HepG2 (cell line): ENCODE data around the gene DAD1. TPM values are rescaled to one million over a fixed set of nuclear protein-coding genes. Genes with fewer than 3 reads are reported as not detected.

ENCODE experiments used
- ATAC-seq: fragments of 200-7000 bp; cut with Tn5 transposase; 3 replicates; pipeline ENCODE4 v1.9.1; 2020; ENCODE audit warnings: mild to moderate bottlenecking, moderate library complexity
- BruUV-seq: library from RNA; stranded (reverse); fragments of 400-500 nt; replicated peaks from 2 replicates; lab custom pipeline; 2021; lab: Mats Ljungman, UMichigan
- CTCF ChIA-PET: fragments of 300-600 bp; formaldehyde crosslinking; extraction: SDS; loops from one replicate; lab custom pipeline; 2021; ENCODE audit warnings: low total read pairs, inconsistent platforms, low intra/inter-chr PET ratio; lab: Yijun Ruan, JAX
- POLR2A ChIA-PET: fragments of 350-600 bp; sonication (Branson Sonifier 250); formaldehyde crosslinking; loops from one replicate; lab custom pipeline; 2020; ENCODE audit warnings: antibody characterized with exemption, inconsistent platforms; lab: Yijun Ruan, JAX
- DNase-seq: peaks from one replicate; pipeline ENCODE4 v3.0.0-alpha.2; 2015; ENCODE audit warnings: low spot score
- FAIRE-seq: peaks from 3 replicates; lab custom pipeline; 2011; peaks lifted over from hg19 to GRCh38; lab: Jason Lieb, UNC
- H2AFZ ChIP-seq: one replicate; pipeline ENCODE4 v1.6.1; 2011; ENCODE audit warnings: low read length, inconsistent platforms
- H3K27ac ChIP-seq: fragments of 300-600 bp; 3 replicates; pipeline ENCODE4 v1.8.0; 2011; ENCODE audit warnings: mixed run types, mild to moderate bottlenecking, mixed read lengths, low read length, inconsistent platforms; ENCODE audit not compliant: insufficient read depth; ENCODE audit errors: extremely low read length
- H3K27me3 ChIP-seq, 2 experiments: fragments of 200-600 bp in 1 of 2; 2 replicates in 1 of 2; 3 replicates in 1 of 2; pipeline versions ENCODE4 v1.6.0 to v1.8.0; 2011; ENCODE audit warnings: low read length in 2 of 2, mild to moderate bottlenecking in 2 of 2, moderate library complexity in 2 of 2, inconsistent platforms in 1 of 2; ENCODE audit not compliant: insufficient read depth in 2 of 2, control insufficient read depth in 1 of 2
- H3K36me3 ChIP-seq, 2 experiments: fragments of 200-600 bp in 1 of 2; replicated peaks in 1 of 2; 2 replicates in 1 of 2; 3 replicates in 1 of 2; pipeline versions ENCODE4 v1.5.1 to v1.8.0; 2011; ENCODE audit warnings: low read length in 2 of 2, inconsistent platforms in 1 of 2; ENCODE audit not compliant: insufficient read depth in 2 of 2, control insufficient read depth in 1 of 2
- H3K4me1 ChIP-seq: 2 replicates; pipeline ENCODE4 v1.5.1; 2012; ENCODE audit warnings: low read length, inconsistent platforms; ENCODE audit not compliant: insufficient read depth
- H3K4me2 ChIP-seq: 2 replicates; pipeline ENCODE4 v1.6.0; 2011; ENCODE audit warnings: low read depth, low read length, inconsistent platforms
- H3K4me3 ChIP-seq, 3 experiments: fragments of 200-600 bp in 1 of 3; sonication (generic), shearing (Covaris generic) in 1 of 3; replicated peaks in 1 of 3; 2 replicates each; pipeline ENCODE4 v1.5.1; 2011 to 2016; ENCODE audit warnings: low read length in 3 of 3, inconsistent platforms in 2 of 3, low read depth in 2 of 3, mild to moderate bottlenecking in 2 of 3, control low read depth in 1 of 3, mixed read lengths in 1 of 3; ENCODE audit not compliant: insufficient read depth in 1 of 3
- H3K79me2 ChIP-seq: one replicate; pipeline ENCODE4 v1.6.1; 2011; ENCODE audit warnings: low read length, inconsistent platforms; ENCODE audit not compliant: insufficient read depth
- H3K9ac ChIP-seq: 2 replicates; pipeline ENCODE4 v1.6.0; 2011; ENCODE audit warnings: mild to moderate bottlenecking, low read depth, low read length, inconsistent platforms; ENCODE audit not compliant: insufficient read depth
- H3K9me3 ChIP-seq: 2 replicates; pipeline ENCODE4 v1.5.1; 2012; ENCODE audit warnings: mild to moderate bottlenecking, low read length
- H4K20me1 ChIP-seq: 2 replicates; pipeline ENCODE4 v1.6.0; 2011; ENCODE audit warnings: inconsistent platforms, mild to moderate bottlenecking, low read length, moderate library complexity; ENCODE audit not compliant: insufficient read depth
- CC2D1A ChIP-seq: sonication (generic); formaldehyde crosslinking; IDR thresholded peaks from 2 replicates; pipeline ENCODE4 v1.8.1; 2023; ENCODE audit warnings: mild to moderate bottlenecking, missing genetic modification reagents
- HNRNPK ChIP-seq: fragments of 200-400 bp; formaldehyde crosslinking; IDR thresholded peaks from 2 replicates; pipeline ENCODE4 v1.6.1; 2018; ENCODE audit warnings: low read length, low read depth, moderate library complexity, mild to moderate bottlenecking; ENCODE audit not compliant: poor library complexity, severe bottlenecking
- HOXD1 ChIP-seq: sonication (generic); formaldehyde crosslinking; IDR thresholded peaks from 2 replicates; pipeline ENCODE4 v1.5.0; 2020; ENCODE audit warnings: missing genetic modification reagents
- MEF2D ChIP-seq: sonication (generic); formaldehyde crosslinking; IDR thresholded peaks from 2 replicates; pipeline ENCODE4 v1.5.1; 2020; ENCODE audit warnings: mild to moderate bottlenecking, missing genetic modification reagents
- MYNN ChIP-seq: sonication (generic); formaldehyde crosslinking; IDR thresholded peaks from 2 replicates; pipeline ENCODE4 v1.4.0; 2020; ENCODE audit warnings: mild to moderate bottlenecking, low read depth, missing genetic modification reagents
- REXO4 ChIP-seq: sonication (generic); formaldehyde crosslinking; IDR thresholded peaks from 2 replicates; pipeline ENCODE4 v1.8.0; 2022; ENCODE audit warnings: missing genetic modification reagents, mild to moderate bottlenecking, borderline replicate concordance
- ZNF788 ChIP-seq: sonication (generic); formaldehyde crosslinking; IDR thresholded peaks from 2 replicates; pipeline ENCODE4 v1.5.0; 2020; ENCODE audit warnings: mild to moderate bottlenecking, missing genetic modification reagents, borderline replicate concordance
- WGBS: methylation state at CpG from one replicate; pipeline ENCODE4 v1.1.6; 2017; ENCODE audit warnings: low lambda C conversion rate; 5-methylcytosine and 5-hydroxymethylcytosine counted together
- in situ Hi-C: cut with HindIII; loops from 2 replicates; pipeline ENCODE4 v1.10.0; 2017; ENCODE audit warnings: low pct_unique_long_range_greater_than_20kb; ENCODE audit not compliant: extremely low pct_ligation_motif_present
- intact Hi-C: fragments of 100-400 bp; cut with micrococcal nuclease; formaldehyde crosslinking; loops from one replicate; pipeline ENCODE4 v1.10.0; 2022; ENCODE audit not compliant: unreplicated experiment
- polyA plus RNA-seq, 8 experiments: library from polyadenylated mRNA; depleted of rRNA in 3 of 8; stranded (reverse) in 7 of 8; unstranded in 1 of 8; fragments of >200 nt; fragmentation: Illumina TruSeq in 4 of 8; extraction: Trizol in 4 of 8; gene quantifications; 2 replicates each; pipeline versions ENCODE4 v1.2.1 to v1.2.3, GENCODE V29; 2011 to 2016; ENCODE audit warnings: low read depth in 4 of 8, missing spikeins in 1 of 8, mixed read lengths in 1 of 8; ENCODE audit not compliant: insufficient read depth in 1 of 8
- total RNA-seq, 5 experiments: library from RNA; depleted of rRNA; stranded (reverse); fragments of >200 nt; fragmentation: Illumina TruSeq; extraction: Trizol; gene quantifications; 2 replicates each; pipeline ENCODE4 v1.2.3, GENCODE V29; 2016; ENCODE audit warnings: low read depth in 1 of 5
- TF ChIP-seq, protein P1 (sequence below): sonication (generic); formaldehyde crosslinking; IDR thresholded peaks from 2 replicates; pipeline ENCODE4 v1.8.0; 2023; ENCODE audit warnings: mild to moderate bottlenecking, missing genetic modification reagents
- TF ChIP-seq, protein P2 (sequence below): sonication (generic); formaldehyde crosslinking; IDR thresholded peaks from 2 replicates; pipeline ENCODE4 v1.8.0; 2022; ENCODE audit warnings: mild to moderate bottlenecking, missing genetic modification reagents, borderline replicate concordance

The DAD1 gene
- total and polyA plus RNA-seq, 2 of the 13 experiments (the other 11 are each of a cell fraction or from before 2014, with no cell fraction given): 558 to 626 TPM

DNA sequence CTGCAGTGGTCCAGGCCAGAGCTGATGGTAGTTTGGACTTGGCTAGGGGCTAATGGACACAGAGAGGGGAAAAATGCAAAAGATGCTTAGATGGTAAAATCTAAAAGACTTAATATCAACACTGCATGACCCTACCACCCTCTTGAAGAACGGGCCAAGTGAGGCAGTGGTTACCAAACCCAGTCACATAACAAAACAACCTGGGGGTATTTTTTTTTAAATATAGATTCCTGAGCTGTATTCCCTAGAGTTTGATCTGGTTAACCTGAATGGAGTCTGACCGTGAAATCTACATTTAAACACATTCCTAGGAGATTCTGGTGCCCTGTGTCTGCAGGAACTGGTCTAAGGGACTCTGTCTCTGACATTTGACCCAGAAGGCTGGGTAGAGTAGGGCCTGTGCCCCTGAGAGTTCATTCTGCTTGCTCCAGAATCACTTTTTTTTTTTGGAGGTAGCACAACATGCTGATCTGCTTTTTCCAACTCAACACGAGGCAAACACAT, 24.8 kb upstream of the DAD1 start:
- CTCF ChIA-PET: interaction anchor here (1.1 kb wide), 1 partner anchor 43 kb away, joined by 3 read pairs; no protein-coding TSS in a partner anchor
- DNase-seq: no peak
- Histone ChIP-seq H3K4me3 (no peak overlapping the region), H3K4me2 (peak overlapping the region; percentile 23; the same call in 1 of the 2 replicates), H3K9ac (no peak overlapping the region), H3K27ac (no peak overlapping the region), H2AFZ (no peak overlapping the region), H3K4me1 (peaks cover 14% of the 10 kb centered on the region), H3K36me3 (peaks cover 13 to 21% of the 10 kb centered on the region in 2 experiments; a peak in 4 of 5 replicates), H3K9me3 (no peaks in the 10 kb centered on the region)
- peak; percentile 48 for ATAC-seq
- no TSS peak for BruUV-seq
- TF ChIP-seq, protein P1, sequence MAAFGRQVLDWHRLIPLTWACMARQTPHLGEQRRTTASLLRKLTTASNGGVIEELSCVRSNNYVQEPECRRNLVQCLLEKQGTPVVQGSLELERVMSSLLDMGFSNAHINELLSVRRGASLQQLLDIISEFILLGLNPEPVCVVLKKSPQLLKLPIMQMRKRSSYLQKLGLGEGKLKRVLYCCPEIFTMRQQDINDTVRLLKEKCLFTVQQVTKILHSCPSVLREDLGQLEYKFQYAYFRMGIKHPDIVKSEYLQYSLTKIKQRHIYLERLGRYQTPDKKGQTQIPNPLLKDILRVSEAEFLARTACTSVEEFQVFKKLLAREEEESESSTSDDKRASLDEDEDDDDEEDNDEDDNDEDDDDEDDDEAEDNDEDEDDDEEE (CRISPR knock-in tag): peak; percentile 63; the same call in 1 of the 2 replicates
- TF ChIP-seq REXO4 (CRISPR knock-in tag) (no peak), MYNN (no peak), ZNF788 (CRISPR knock-in tag) (0 out of 2 replicates have a peak, but pooled peaks have one; percentile 24), CC2D1A (CRISPR knock-in tag) (no peak), HNRNPK (no peak), HOXD1 (no peak), MEF2D (CRISPR knock-in tag) (0 out of 2 replicates have a peak, but pooled peaks have one; percentile 54)
- TF ChIP-seq, protein P2, sequence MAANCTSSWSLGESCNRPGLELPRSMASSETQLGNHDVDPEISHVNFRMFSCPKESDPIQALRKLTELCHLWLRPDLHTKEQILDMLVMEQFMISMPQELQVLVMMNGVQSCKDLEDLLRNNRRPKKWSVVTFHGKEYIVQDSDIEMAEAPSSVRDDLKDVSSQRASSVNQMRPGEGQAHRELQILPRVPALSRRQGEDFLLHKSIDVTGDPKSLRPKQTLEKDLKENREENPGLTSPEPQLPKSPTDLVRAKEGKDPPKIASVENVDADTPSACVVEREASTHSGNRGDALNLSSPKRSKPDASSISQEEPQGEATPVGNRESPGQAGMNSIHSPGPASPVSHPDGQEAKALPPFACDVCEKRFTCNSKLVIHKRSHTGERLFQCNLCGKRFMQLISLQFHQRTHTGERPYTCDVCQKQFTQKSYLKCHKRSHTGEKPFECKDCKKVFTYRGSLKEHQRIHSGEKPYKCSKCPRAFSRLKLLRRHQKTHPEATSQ (CRISPR knock-in tag): 0 out of 2 replicates have a peak, but pooled peaks have one; percentile 4
- TF ChIP-seq, all 625 proteins: peak for 4
- H3K79me2 ChIP-seq: no peaks in the 10 kb centered on the region
- 49% methylated on average over 3 of the region's 3 CpGs for WGBS
- H3K27me3 ChIP-seq: no peaks in the 10 kb centered on the region
- in situ Hi-C loops (no loop called here), intact Hi-C loops (loop anchor here (2.0 kb wide), 1 partner anchor 15 kb away; the partner anchor contains the start of gene ABHD4)
- FAIRE-seq: no peak
- POLR2A ChIA-PET: interaction anchor here (1.3 kb wide), 1 partner anchor 24 kb away, joined by 7 read pairs; the partner anchor contains the start of gene DAD1
- no peaks in the 10 kb centered on the region for H4K20me1 ChIP-seq
